Measurements from ENCODE around the gene CHDH. TPM values are rescaled to one million over a fixed set of nuclear protein-coding genes. Genes with fewer than 3 reads are reported as not detected.

The CHDH gene
- total RNA-seq, 1 donor from 2014 or later = 1.0 TPM

GRCh38 chr3:53881691-53882593 is 35.7 kb upstream of the CHDH start, which contains the start of gene ACTR8:
Gene ACTR8 (minus strand): TSS chr3:53882152. CDS start chr3:53882101, 51 bp downstream.
- no peak for TF ChIP-seq CTCF (IDR thresholded peaks at IDR 0.05; ENCODE audit: unreplicated experiment)
- peak within 1 kb of the TSS; percentile 97 for H3K4me3 Mint-ChIP-seq (ENCODE audit: unreplicated experiment)
- H3K27ac Mint-ChIP-seq (ENCODE audit: unreplicated experiment) = peak within 1 kb of the TSS; percentile 95
- peaks cover 18% of the 10 kb centered on the region for H3K4me1 Mint-ChIP-seq (ENCODE audit: unreplicated experiment)
- peaks cover 31% of the 10 kb centered on the region for H3K36me3 Mint-ChIP-seq (ENCODE audit: low read depth, unreplicated experiment)
- no peaks in the 10 kb centered on the region for H3K9me3 Mint-ChIP-seq (ENCODE audit: unreplicated experiment)
- DNase-seq (ENCODE audit: low spot score) = peak; percentile 93
- peaks cover 7% of the 10 kb centered on the region for H3K27me3 Mint-ChIP-seq (ENCODE audit: unreplicated experiment)

- TF ChIP-seq CTCF (IDR thresholded peaks at IDR 0.05; ENCODE audit: unreplicated experiment) = no peak
- no peaks in the 10 kb centered on the region for H3K9me3 Mint-ChIP-seq (ENCODE audit: unreplicated experiment)
- H3K4me1 Mint-ChIP-seq (ENCODE audit: unreplicated experiment) = peaks cover 18% of the 10 kb centered on the region
- H3K4me3 Mint-ChIP-seq (ENCODE audit: unreplicated experiment) = peak overlapping the region; percentile 97
- peak overlapping the region; percentile 87 for H3K27ac Mint-ChIP-seq (ENCODE audit: unreplicated experiment)
- no peak for DNase-seq (ENCODE audit: low spot score)
- H3K36me3 Mint-ChIP-seq (ENCODE audit: low read depth, unreplicated experiment) = peaks cover 35% of the 10 kb centered on the region
- peaks cover 7% of the 10 kb centered on the region for H3K27me3 Mint-ChIP-seq (ENCODE audit: unreplicated experiment)
Observed at GRCh38 chr3:53880396-53881345, 34.5 kb upstream of the CHDH start.

DNA sequence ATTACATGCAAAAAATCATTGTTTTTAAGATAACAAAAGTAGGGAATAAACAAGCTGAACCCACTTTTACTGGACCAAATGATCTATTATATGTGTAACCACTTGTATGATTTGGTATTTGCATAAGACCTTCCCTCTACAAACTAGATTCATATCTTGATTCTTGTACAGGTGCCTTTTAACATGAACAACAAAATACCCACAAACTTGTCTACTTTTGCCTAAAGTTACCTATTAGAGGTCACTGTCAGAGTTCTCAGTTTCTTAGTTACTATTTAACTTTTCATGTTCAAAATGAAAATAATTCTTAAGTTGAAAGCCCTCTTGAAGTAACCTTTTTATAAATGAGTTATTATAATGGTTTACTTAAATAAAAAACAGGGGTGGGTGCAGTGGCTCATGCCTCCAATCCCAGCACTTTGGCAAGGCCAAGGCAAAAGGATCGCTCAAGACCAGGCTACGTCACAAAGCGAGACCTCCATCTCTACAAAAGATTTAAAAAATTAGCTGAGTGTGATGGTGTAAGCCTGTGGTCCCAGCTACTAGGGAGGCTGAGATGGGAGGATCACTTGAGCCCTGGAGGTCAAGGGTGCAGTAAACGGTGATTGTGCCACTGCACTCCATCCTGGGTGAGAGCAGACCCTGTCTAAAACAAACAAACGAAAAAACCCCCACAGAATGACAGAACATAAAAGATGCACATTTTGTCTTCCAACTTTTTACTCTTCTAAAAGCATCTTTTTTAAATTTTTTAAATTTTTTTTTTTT is 19.7 kb upstream of the CHDH start:
- H3K9me3 Mint-ChIP-seq (ENCODE audit: unreplicated experiment) = no peaks in the 10 kb centered on the region
- H3K27me3 Mint-ChIP-seq (ENCODE audit: unreplicated experiment) = no peaks in the 10 kb centered on the region
- no peaks in the 10 kb centered on the region for H3K4me1 Mint-ChIP-seq (ENCODE audit: unreplicated experiment)
- TF ChIP-seq CTCF (IDR thresholded peaks at IDR 0.05; ENCODE audit: unreplicated experiment) = no peak
- no peak for DNase-seq (ENCODE audit: low spot score)
- H3K27ac Mint-ChIP-seq (ENCODE audit: unreplicated experiment) = no peak overlapping the region
- H3K36me3 Mint-ChIP-seq (ENCODE audit: low read depth, unreplicated experiment) = peaks cover 22% of the 10 kb centered on the region
- no peak overlapping the region for H3K4me3 Mint-ChIP-seq (ENCODE audit: unreplicated experiment)

GRCh38 chr3:53863145-53863544 is 16.9 kb upstream of the CHDH start:
- no peaks in the 10 kb centered on the region for H3K4me1 Mint-ChIP-seq (ENCODE audit: unreplicated experiment)
- DNase-seq (ENCODE audit: low spot score) = no peak
- H3K9me3 Mint-ChIP-seq (ENCODE audit: unreplicated experiment) = no peaks in the 10 kb centered on the region

More at GRCh38 chr3:53863145-53863544, 16.9 kb upstream of the CHDH start:
- Mint-ChIP-seq H3K27ac (ENCODE audit: unreplicated experiment) (no peak overlapping the region), H3K27me3 (ENCODE audit: unreplicated experiment) (peaks cover 3% of the 10 kb centered on the region), H3K36me3 (ENCODE audit: low read depth, unreplicated experiment) (peaks cover 18% of the 10 kb centered on the region), H3K4me3 (ENCODE audit: unreplicated experiment) (no peak overlapping the region)
- no peak for TF ChIP-seq CTCF (IDR thresholded peaks at IDR 0.05; ENCODE audit: unreplicated experiment)

All from endothelial cell (in vitro differentiated cells).